VCaP (cell line): Measurements from ENCODE around the gene EPHA8.

Source experiments
- H3K27ac ChIP-seq: fragments of 450-650 bp; 2 replicates; pipeline ENCODE4 v1.5.1; 2017
- CTCF ChIP-seq: fragments of 450-650 bp; conservative IDR thresholded peaks from 2 replicates; pipeline ENCODE4 v1.5.1; 2017; ENCODE audit warnings: mild to moderate bottlenecking, moderate library complexity

EPHA8 gene

DNA sequence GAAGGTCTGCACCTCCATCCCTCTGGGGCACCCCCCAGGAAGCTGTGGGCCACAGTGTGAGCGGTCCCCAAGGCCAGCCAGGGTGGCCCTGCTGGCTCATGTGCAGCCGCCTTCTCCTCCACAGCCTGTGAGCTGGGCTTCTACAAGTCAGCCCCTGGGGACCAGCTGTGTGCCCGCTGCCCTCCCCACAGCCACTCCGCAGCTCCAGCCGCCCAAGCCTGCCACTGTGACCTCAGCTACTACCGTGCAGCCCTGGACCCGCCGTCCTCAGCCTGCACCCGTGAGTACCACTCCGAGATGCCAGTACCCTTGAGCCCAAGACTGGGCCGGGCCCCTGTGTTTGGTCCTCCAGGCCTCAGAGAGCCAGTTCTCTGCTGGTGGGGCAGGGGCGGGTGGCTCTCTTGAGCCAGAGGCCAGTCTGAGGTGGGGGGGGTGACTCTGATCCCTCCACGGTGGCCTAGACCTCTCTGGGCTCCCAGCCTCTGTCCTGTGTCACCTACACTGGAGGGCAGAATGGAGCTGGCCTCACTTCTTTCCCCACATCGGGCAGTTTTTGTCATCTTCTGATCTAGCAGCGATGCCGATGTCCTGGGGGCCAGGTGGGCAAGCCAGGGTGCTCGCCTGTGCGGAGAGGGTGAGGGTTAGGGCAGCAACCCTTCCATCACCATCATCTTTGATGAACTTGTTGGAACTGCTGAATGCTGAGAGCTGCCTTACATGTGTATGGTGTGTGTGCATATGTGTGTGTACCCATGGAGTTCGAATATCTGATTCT, 23.3 kb downstream of the EPHA8 start:
- H3K27ac ChIP-seq: no peak overlapping the region
- no peak for TF ChIP-seq CTCF

DNA sequence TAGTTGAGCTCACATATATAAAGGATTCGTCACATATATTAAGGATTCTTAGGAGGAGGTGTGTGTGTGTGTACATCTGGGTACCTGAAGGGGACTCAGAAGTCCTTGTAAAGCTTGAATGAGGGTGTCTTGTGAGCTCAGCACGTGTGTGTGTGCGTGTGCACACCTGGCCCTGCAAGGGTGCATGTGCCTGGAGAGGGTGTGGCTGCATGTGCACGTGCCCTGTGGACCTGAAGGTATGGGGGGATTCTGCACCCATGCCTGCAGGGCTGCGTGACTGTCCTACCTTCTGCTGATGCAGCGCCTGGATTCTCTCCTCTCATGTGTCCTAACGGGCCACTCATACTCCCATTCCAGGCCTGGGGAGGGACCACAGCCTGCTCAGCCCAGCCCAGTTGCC, 24.0 kb downstream of the EPHA8 start:
- no peak for TF ChIP-seq CTCF

DNA sequence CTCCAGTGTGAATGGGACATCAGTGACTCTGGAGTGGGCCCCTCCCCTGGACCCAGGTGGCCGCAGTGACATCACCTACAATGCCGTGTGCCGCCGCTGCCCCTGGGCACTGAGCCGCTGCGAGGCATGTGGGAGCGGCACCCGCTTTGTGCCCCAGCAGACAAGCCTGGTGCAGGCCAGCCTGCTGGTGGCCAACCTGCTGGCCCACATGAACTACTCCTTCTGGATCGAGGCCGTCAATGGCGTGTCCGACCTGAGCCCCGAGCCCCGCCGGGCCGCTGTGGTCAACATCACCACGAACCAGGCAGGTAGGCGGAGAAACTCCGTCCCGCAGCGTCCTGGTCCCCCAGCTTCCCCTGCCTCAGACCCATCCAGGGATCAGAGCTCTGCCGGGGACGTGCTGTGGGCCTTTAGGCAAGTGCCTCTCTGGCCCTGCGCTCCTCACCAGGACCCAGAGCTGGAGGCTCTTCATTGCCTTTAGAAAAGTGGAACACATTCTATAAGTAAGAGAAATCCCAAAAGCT, 25.7 kb downstream of the EPHA8 start:
- H3K27ac ChIP-seq: no peak overlapping the region
- no peak for TF ChIP-seq CTCF

More for the DNA sequence above, 24.0 kb downstream of the EPHA8 start:
- no peak overlapping the region for H3K27ac ChIP-seq

DNA sequence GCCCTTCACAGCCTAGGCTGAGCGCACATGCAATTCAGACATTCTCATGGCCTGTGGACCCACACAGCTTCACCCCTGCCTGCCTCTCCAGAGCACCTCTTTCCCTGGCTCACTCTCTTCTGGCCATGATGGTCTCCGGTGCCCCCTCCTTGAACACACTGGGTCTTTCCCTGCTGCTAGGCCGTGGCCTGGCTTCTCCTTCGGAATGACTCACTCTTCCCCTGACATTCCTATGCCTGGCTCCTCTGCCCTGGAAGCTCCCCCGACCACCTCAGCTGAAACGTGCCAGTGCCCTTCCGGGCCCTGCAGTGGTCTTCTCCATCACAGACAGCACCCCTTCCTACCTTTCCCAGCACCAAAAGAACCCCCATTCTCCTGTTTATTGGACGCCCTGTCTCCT, 28.3 kb downstream of the EPHA8 start:
- no peak overlapping the region for H3K27ac ChIP-seq
- TF ChIP-seq CTCF: no peak

DNA sequence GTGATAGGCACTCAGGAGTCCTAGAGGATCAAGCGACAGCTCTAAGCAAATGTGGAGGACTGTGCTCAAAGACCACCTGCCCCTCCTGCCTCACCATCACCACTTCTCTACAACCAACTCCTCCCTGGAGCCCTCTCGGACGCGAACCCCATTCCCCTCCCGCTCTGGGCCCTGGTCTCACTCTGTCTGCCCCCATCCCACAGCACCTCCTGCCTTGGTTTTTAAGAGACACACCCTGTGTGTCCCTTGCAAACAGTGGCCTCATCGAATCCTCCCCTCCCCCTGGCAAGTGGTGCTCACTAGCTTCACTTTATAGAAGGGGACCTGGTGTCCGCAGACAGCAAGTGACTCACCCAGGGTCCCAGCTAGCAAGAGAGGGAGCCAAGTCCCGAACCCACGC, 28.8 kb downstream of the EPHA8 start:
- no peak overlapping the region for H3K27ac ChIP-seq
- no peak for TF ChIP-seq CTCF

- TF ChIP-seq CTCF: no peak
- H3K27ac ChIP-seq: no peak overlapping the region
These were observed 29.9 kb downstream of the EPHA8 start for GRCh38 chr1:22592919-22593790.

DNA sequence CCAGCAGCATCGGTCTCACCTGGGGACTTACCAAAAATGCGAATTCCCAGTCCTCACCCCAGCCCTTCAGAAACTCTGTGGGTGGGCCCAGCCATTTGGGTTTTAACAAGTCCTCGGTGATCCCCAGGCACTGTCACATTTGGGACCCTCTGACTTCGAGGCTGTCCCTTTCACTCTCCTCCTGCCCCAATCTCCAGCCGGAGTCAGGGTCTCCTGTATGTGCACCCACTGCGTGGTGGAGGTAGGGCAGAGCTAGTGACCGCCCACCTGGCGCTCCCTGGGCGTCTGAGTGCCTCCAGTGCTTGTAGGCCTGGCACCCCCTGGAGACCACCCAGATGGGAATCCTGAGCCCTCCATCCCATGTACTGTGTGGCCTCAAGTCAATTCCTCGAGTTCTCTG, 31.1 kb downstream of the EPHA8 start:
- no peak overlapping the region for H3K27ac ChIP-seq
- TF ChIP-seq CTCF: no peak
